ENCODE results near the gene RNF126. TPM values are rescaled to one million over a fixed set of nuclear protein-coding genes. Genes with fewer than 3 reads are reported as not detected.

Gene RNF126
- total and polyA plus RNA-seq, 2 experiments from 2014 or later, result 42.7 to 89.6 TPM

DNA sequence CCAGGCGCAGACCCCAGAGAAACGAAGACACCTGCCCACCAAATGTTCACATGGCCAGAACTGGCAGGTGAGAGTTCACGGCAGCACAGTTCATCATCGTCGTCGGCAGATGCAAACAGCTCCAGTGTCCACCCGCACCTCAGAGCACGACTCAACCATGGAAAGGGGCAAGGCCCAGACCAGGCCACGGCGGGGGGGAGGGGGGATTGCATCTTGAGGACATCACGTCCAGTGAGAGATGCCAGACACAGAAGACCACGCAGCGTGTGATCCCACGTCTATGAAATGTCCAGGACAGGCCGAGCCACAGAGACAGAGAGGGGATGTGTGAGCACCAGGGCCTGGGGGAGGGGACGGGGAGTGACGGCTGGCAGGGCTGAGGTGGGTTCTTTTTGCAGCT lies 7.3 kb downstream of the RNF126 start:
- Histone ChIP-seq H3K4me3 (no peak overlapping the region), H3K27ac (no peak overlapping the region), H3K4me1 (ENCODE audit: insufficient read depth) (peaks cover 31% of the 10 kb centered on the region), H3K36me3 (replicated peaks; ENCODE audit: insufficient read depth, low read depth) (no peaks in the 10 kb centered on the region), H3K27me3 (no peaks in the 10 kb centered on the region), H2AFZ (no peak overlapping the region), H3K9me3 (ENCODE audit: low read depth) (no peaks in the 10 kb centered on the region), H4K20me1 (ENCODE audit: insufficient read depth, poor library complexity, severe bottlenecking) (peaks cover 88% of the 10 kb centered on the region), H3K9me2 (replicated peaks; ENCODE audit: insufficient read depth) (no peaks in the 10 kb centered on the region), H3K4me2 (no peak overlapping the region), H3K79me2 (peaks cover 95% of the 10 kb centered on the region)
- 89% methylated on average over 16 of the region's 17 CpGs for WGBS (ENCODE audit: low lambda C conversion rate, missing lambda C conversion rate)
- TF ChIP-seq EZH2 (IDR thresholded peaks at IDR 0.05; ENCODE audit: borderline replicate concordance), result no peak
- TF ChIP-seq, protein P1, sequence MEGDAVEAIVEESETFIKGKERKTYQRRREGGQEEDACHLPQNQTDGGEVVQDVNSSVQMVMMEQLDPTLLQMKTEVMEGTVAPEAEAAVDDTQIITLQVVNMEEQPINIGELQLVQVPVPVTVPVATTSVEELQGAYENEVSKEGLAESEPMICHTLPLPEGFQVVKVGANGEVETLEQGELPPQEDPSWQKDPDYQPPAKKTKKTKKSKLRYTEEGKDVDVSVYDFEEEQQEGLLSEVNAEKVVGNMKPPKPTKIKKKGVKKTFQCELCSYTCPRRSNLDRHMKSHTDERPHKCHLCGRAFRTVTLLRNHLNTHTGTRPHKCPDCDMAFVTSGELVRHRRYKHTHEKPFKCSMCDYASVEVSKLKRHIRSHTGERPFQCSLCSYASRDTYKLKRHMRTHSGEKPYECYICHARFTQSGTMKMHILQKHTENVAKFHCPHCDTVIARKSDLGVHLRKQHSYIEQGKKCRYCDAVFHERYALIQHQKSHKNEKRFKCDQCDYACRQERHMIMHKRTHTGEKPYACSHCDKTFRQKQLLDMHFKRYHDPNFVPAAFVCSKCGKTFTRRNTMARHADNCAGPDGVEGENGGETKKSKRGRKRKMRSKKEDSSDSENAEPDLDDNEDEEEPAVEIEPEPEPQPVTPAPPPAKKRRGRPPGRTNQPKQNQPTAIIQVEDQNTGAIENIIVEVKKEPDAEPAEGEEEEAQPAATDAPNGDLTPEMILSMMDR (IDR thresholded peaks at IDR 0.05; ENCODE audit: poor library complexity), result no peak
- TF ChIP-seq EZH2phosphoT487 (IDR thresholded peaks at IDR 0.05; ENCODE audit: low read depth, severe bottlenecking, unreplicated experiment), result no peak
- no peak for DNase-seq (ENCODE audit: low spot score)

DNA sequence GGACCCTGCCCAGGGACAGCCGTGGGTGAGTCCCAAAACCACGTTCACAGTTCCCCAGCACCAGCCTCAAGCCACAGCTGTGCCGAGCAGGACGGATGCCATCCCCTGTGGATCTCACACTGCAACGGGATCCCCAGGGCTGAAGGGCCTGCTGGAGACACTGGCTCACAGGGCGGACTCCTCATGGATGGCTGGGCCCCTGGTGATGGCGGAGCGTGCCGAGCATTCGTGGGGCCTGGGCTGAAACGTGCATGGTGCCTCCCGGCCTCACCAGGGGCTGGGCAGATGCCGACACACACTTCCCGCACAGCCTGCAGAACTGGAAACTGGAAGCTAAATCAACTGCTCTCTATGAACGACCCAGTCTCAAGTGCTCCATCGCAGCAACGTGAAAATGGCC lies 9.6 kb downstream of the RNF126 start:
- Histone ChIP-seq H4K20me1 (ENCODE audit: insufficient read depth, poor library complexity, severe bottlenecking) (peaks cover 66% of the 10 kb centered on the region), H3K27ac (no peak overlapping the region), H3K9me3 (ENCODE audit: low read depth) (no peaks in the 10 kb centered on the region)

DNA sequence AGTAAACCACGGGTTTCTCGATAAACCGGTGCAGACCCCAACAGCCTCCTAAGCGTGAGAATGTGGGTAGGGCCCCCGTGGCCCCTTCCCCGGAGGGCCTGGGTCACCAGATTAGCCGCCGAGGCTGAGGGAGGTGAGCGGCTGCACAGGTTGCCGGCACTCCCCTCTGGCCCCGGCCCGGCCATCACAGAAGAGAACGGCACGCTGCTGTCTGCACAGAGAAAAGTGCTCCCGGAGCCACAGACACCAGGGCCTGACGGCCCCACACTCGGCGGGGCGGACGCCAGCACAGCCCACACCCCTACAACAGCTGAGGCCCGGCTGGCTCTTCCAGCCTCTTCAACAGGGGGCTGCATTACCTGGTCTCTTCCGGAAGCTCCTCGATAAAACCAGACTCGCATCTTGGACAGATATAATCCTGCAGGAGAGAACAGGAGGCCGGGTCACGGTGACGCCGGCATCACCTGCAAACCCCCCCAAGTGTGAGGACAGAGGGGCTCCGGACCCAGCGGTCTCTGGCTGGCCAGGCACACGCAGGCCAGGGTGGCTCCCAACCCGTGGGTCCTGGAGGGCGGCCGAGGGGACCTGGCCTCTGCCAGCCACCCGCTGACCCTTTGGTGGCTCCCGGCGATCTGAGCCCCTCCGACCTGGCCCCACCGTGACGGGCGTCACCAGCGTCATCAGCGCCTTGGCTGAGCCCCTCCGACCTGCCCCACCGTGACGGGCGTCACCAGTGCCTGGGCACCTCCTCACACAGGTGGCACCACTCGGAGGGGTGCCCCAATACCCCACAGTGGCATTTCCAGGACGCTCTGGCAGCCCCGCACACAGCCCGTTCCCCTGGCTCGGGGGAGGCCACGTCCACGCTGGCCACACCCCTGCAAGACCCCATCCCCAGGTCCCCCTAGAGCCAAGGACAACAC lies 10.3 kb downstream of the RNF126 start:
- Histone ChIP-seq H3K36me3 (replicated peaks; ENCODE audit: insufficient read depth, low read depth) (no peaks in the 10 kb centered on the region), H3K27ac (no peak overlapping the region)

More for the DNA sequence above, 9.6 kb downstream of the RNF126 start:
- WGBS (ENCODE audit: low lambda C conversion rate, missing lambda C conversion rate), result 94% methylated on average over 17 of the region's 17 CpGs
- Histone ChIP-seq H3K79me2 (peaks cover 74% of the 10 kb centered on the region), H3K4me2 (no peak overlapping the region), H3K36me3 (replicated peaks; ENCODE audit: insufficient read depth, low read depth) (no peaks in the 10 kb centered on the region), H3K27me3 (no peaks in the 10 kb centered on the region), H3K9me2 (replicated peaks; ENCODE audit: insufficient read depth) (no peaks in the 10 kb centered on the region), H2AFZ (no peak overlapping the region), H3K4me3 (no peak overlapping the region), H3K4me1 (ENCODE audit: insufficient read depth) (peaks cover 12% of the 10 kb centered on the region)
- DNase-seq (ENCODE audit: low spot score), result no peak
- TF ChIP-seq EZH2phosphoT487 (IDR thresholded peaks at IDR 0.05; ENCODE audit: low read depth, severe bottlenecking, unreplicated experiment) (no peak), EZH2 (IDR thresholded peaks at IDR 0.05; ENCODE audit: borderline replicate concordance) (no peak)
- TF ChIP-seq, protein P1 (IDR thresholded peaks at IDR 0.05; ENCODE audit: poor library complexity), result no peak

More for the DNA sequence above, 10.3 kb downstream of the RNF126 start:
- 95% methylated on average over 49 of the region's 54 CpGs for WGBS (ENCODE audit: low lambda C conversion rate, missing lambda C conversion rate)
- peaks cover 67% of the 10 kb centered on the region for H3K79me2 ChIP-seq
- H3K4me3 ChIP-seq, result no peak overlapping the region
- TF ChIP-seq, protein P1 (IDR thresholded peaks at IDR 0.05; ENCODE audit: poor library complexity), result no peak
- no peak for TF ChIP-seq EZH2 (IDR thresholded peaks at IDR 0.05; ENCODE audit: borderline replicate concordance)
- TF ChIP-seq EZH2phosphoT487 (IDR thresholded peaks at IDR 0.05; ENCODE audit: low read depth, severe bottlenecking, unreplicated experiment), result no peak
- H3K9me3 ChIP-seq (ENCODE audit: low read depth), result no peaks in the 10 kb centered on the region
- DNase-seq (ENCODE audit: low spot score), result no peak
- H3K9me2 ChIP-seq (replicated peaks; ENCODE audit: insufficient read depth), result no peaks in the 10 kb centered on the region
- peaks cover 5% of the 10 kb centered on the region for H3K4me1 ChIP-seq (ENCODE audit: insufficient read depth)
- H3K27me3 ChIP-seq, result no peaks in the 10 kb centered on the region
- H4K20me1 ChIP-seq (ENCODE audit: insufficient read depth, poor library complexity, severe bottlenecking), result peaks cover 59% of the 10 kb centered on the region
- no peak overlapping the region for H3K4me2 ChIP-seq
- no peak overlapping the region for H2AFZ ChIP-seq

Measured in hepatocyte (in vitro differentiated cells).